HEK293 (cell line): ENCODE results near the gene KDM3B.

Experiments used
- KLF16 ChIP-seq: fragments of 450-650 bp; formaldehyde crosslinking; IDR thresholded peaks from 2 replicates; pipeline ENCODE4 v1.5.1; 2017; ENCODE audit warnings: missing biosample characterization, missing genetic modification characterization
- OSR2 ChIP-seq: fragments of 450-650 bp; formaldehyde crosslinking; IDR thresholded peaks from 2 replicates; pipeline ENCODE4 v1.5.1; 2016; ENCODE audit warnings: missing biosample characterization, missing genetic modification characterization
- PBX3 ChIP-seq: sonication (generic); formaldehyde crosslinking; IDR thresholded peaks from 2 replicates; pipeline ENCODE4 v1.8.1; 2022; ENCODE audit warnings: mild to moderate bottlenecking, moderate library complexity, missing genetic modification reagents
- SCRT1 ChIP-seq: fragments of 450-650 bp; formaldehyde crosslinking; IDR thresholded peaks from 2 replicates; pipeline ENCODE4 v1.5.1; 2016; ENCODE audit warnings: missing biosample characterization, missing genetic modification characterization, borderline replicate concordance
- SP2 ChIP-seq: fragments of 450-650 bp; formaldehyde crosslinking; IDR thresholded peaks from 2 replicates; pipeline ENCODE4 v1.5.1; 2016; ENCODE audit warnings: missing biosample characterization, missing genetic modification characterization
- SP3 ChIP-seq: fragments of 450-650 bp; formaldehyde crosslinking; IDR thresholded peaks from 2 replicates; pipeline ENCODE4 v1.5.1; 2016; ENCODE audit warnings: missing biosample characterization, missing genetic modification characterization
- TCF7L2 ChIP-seq: IDR thresholded peaks from 2 replicates; pipeline ENCODE4 v1.6.1; 2011; ENCODE audit warnings: low read depth, mild to moderate bottlenecking, inconsistent platforms, low read length, moderate library complexity, borderline replicate concordance
- ZNF10 ChIP-seq: fragments of 450-650 bp; formaldehyde crosslinking; IDR thresholded peaks from 2 replicates; pipeline ENCODE4 v1.5.1; 2017; ENCODE audit warnings: missing biosample characterization, missing genetic modification characterization
- ZNF114 ChIP-seq: fragments of 450-650 bp; formaldehyde crosslinking; IDR thresholded peaks from 2 replicates; pipeline ENCODE4 v1.5.0; 2017; ENCODE audit warnings: missing biosample characterization, missing genetic modification characterization
- ZNF148 ChIP-seq: fragments of 450-650 bp; formaldehyde crosslinking; IDR thresholded peaks from 2 replicates; pipeline ENCODE4 v1.5.0; 2017; ENCODE audit warnings: missing biosample characterization, missing genetic modification characterization, borderline replicate concordance
- ZNF175 ChIP-seq: fragments of 450-650 bp; formaldehyde crosslinking; IDR thresholded peaks from 2 replicates; pipeline ENCODE4 v1.5.1; 2016; ENCODE audit warnings: missing biosample characterization, missing genetic modification characterization
- ZNF416 ChIP-seq: fragments of 450-650 bp; formaldehyde crosslinking; IDR thresholded peaks from 2 replicates; pipeline ENCODE4 v1.5.1; 2016; ENCODE audit warnings: missing biosample characterization, missing genetic modification characterization
- ZNF423 ChIP-seq: fragments of 450-650 bp; formaldehyde crosslinking; IDR thresholded peaks from 2 replicates; pipeline ENCODE4 v1.5.1; 2016; ENCODE audit warnings: missing biosample characterization, missing genetic modification characterization
- ZNF544 ChIP-seq: fragments of 450-650 bp; formaldehyde crosslinking; IDR thresholded peaks from 2 replicates; pipeline ENCODE4 v1.5.0; 2017; ENCODE audit warnings: missing biosample characterization, missing genetic modification characterization
- ZNF548 ChIP-seq: fragments of 450-650 bp; formaldehyde crosslinking; IDR thresholded peaks from 2 replicates; pipeline ENCODE4 v1.5.1; 2016; ENCODE audit warnings: missing biosample characterization, missing genetic modification characterization
- ZNF561 ChIP-seq: fragments of 450-650 bp; IDR thresholded peaks from 2 replicates; pipeline ENCODE4 v1.5.1; 2018; ENCODE audit warnings: missing biosample characterization, missing genetic modification characterization, borderline replicate concordance
- ZNF571 ChIP-seq: fragments of 450-650 bp; formaldehyde crosslinking; IDR thresholded peaks from 2 replicates; pipeline ENCODE4 v1.5.0; 2017; ENCODE audit warnings: missing biosample characterization, missing genetic modification characterization
- ZNF658 ChIP-seq: fragments of 450-650 bp; formaldehyde crosslinking; IDR thresholded peaks from 2 replicates; pipeline ENCODE4; 2016; ENCODE audit warnings: missing biosample characterization, missing genetic modification characterization
- ZNF664 ChIP-seq: fragments of 450-650 bp; formaldehyde crosslinking; IDR thresholded peaks from 2 replicates; pipeline ENCODE4 v1.5.1; 2016; ENCODE audit warnings: missing biosample characterization, missing genetic modification characterization
- ZNF677 ChIP-seq: fragments of 450-650 bp; IDR thresholded peaks from 2 replicates; pipeline ENCODE4 v1.5.0; 2018; ENCODE audit warnings: missing biosample characterization, mild to moderate bottlenecking, missing genetic modification characterization, moderate library complexity
- ZSCAN30 ChIP-seq: fragments of 450-650 bp; IDR thresholded peaks from 2 replicates; pipeline ENCODE4 v1.5.1; 2018; ENCODE audit warnings: missing biosample characterization, mild to moderate bottlenecking, missing genetic modification characterization, moderate library complexity
- ZSCAN5A ChIP-seq: fragments of 450-650 bp; formaldehyde crosslinking; IDR thresholded peaks from 2 replicates; pipeline ENCODE4 v1.5.1; 2016; ENCODE audit warnings: missing biosample characterization, missing genetic modification characterization
- TF ChIP-seq, protein P1 (sequence below): fragments of 450-650 bp; formaldehyde crosslinking; IDR thresholded peaks from 2 replicates; pipeline ENCODE4 v1.5.1; 2016; ENCODE audit warnings: missing biosample characterization, missing genetic modification characterization, borderline replicate concordance
- TF ChIP-seq, protein P2 (sequence below): fragments of 450-650 bp; formaldehyde crosslinking; IDR thresholded peaks from 2 replicates; pipeline ENCODE4 v1.5.1; 2016; ENCODE audit warnings: missing biosample characterization, missing genetic modification characterization
- TF ChIP-seq, protein P3 (sequence below): fragments of 450-650 bp; formaldehyde crosslinking; IDR thresholded peaks from 2 replicates; pipeline ENCODE4 v1.5.1; 2016; ENCODE audit warnings: missing biosample characterization, missing genetic modification characterization

Gene KDM3B

DNA sequence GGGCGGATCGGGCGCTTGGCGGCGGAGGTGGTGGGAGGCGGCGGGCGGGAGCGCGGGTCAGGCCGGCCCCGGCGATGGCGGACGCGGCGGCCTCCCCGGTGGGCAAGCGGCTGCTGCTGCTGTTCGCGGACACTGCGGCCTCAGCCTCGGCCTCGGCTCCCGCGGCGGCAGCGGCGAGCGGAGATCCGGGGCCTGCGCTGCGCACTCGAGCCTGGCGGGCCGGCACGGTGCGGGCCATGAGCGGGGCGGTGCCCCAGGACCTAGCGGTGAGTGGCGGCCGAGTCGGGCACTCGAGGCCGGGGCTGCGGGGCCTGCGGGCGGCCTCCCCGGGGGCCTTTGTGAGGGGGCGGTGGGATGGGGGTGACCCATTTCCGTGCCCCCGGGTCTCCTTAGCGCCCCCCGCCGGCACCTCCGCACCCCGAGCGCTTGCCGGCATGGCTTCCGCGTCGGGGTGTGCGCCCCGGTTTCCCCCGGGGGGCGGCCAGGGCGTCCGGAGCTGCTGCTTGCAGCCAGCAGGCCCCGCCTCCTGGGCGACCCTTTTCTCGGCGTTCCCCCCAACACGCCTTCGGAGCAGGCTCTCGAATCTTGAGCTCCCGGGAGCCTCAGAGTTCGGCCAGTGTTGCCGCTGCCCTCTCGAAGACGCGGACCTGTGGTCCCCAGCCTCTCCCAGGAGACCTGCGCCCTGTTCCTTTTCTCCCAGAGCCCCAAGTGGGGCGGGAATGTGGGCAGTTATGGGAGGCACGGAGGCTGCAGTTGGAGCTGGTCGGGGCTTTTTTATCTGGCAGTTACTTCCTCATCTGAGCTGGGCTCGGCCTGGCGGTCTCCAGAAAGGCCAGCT lies 456 bp downstream of the KDM3B start (continued):
- TF ChIP-seq ZSCAN30 (tag by site-specific recombination) (peak; percentile 80), ZNF658 (tag by site-specific recombination) (no peak), TCF7L2 (no peak), SP3 (tag by site-specific recombination) (peak; percentile 62; the same call in 1 of the 2 replicates), PBX3 (CRISPR knock-in tag) (no peak), ZNF114 (tag by site-specific recombination) (no peak), ZNF571 (tag by site-specific recombination) (no peak), ZNF416 (no peak), ZNF175 (tag by site-specific recombination) (no peak), ZNF664 (tag by site-specific recombination) (no peak), ZSCAN5A (tag by site-specific recombination) (no peak), ZNF561 (tag by site-specific recombination) (0 out of 2 replicates have a peak, but pooled peaks have one; percentile 85), KLF16 (0 out of 2 replicates have a peak, but pooled peaks have one; percentile 65), ZNF423 (tag by site-specific recombination) (peak; percentile 65), OSR2 (no peak), SP2 (tag by site-specific recombination) (peak; percentile 58), ZNF548 (tag by site-specific recombination) (no peak), ZNF677 (no peak), ZNF148 (tag by site-specific recombination) (no peak), SCRT1 (tag by site-specific recombination) (no peak), ZNF544 (no peak), ZNF10 (tag by site-specific recombination) (no peak)
- TF ChIP-seq, protein P1, sequence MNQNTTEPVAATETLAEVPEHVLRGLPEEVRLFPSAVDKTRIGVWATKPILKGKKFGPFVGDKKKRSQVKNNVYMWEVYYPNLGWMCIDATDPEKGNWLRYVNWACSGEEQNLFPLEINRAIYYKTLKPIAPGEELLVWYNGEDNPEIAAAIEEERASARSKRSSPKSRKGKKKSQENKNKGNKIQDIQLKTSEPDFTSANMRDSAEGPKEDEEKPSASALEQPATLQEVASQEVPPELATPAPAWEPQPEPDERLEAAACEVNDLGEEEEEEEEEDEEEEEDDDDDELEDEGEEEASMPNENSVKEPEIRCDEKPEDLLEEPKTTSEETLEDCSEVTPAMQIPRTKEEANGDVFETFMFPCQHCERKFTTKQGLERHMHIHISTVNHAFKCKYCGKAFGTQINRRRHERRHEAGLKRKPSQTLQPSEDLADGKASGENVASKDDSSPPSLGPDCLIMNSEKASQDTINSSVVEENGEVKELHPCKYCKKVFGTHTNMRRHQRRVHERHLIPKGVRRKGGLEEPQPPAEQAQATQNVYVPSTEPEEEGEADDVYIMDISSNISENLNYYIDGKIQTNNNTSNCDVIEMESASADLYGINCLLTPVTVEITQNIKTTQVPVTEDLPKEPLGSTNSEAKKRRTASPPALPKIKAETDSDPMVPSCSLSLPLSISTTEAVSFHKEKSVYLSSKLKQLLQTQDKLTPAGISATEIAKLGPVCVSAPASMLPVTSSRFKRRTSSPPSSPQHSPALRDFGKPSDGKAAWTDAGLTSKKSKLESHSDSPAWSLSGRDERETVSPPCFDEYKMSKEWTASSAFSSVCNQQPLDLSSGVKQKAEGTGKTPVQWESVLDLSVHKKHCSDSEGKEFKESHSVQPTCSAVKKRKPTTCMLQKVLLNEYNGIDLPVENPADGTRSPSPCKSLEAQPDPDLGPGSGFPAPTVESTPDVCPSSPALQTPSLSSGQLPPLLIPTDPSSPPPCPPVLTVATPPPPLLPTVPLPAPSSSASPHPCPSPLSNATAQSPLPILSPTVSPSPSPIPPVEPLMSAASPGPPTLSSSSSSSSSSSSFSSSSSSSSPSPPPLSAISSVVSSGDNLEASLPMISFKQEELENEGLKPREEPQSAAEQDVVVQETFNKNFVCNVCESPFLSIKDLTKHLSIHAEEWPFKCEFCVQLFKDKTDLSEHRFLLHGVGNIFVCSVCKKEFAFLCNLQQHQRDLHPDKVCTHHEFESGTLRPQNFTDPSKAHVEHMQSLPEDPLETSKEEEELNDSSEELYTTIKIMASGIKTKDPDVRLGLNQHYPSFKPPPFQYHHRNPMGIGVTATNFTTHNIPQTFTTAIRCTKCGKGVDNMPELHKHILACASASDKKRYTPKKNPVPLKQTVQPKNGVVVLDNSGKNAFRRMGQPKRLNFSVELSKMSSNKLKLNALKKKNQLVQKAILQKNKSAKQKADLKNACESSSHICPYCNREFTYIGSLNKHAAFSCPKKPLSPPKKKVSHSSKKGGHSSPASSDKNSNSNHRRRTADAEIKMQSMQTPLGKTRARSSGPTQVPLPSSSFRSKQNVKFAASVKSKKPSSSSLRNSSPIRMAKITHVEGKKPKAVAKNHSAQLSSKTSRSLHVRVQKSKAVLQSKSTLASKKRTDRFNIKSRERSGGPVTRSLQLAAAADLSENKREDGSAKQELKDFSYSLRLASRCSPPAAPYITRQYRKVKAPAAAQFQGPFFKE (tag by site-specific recombination) = no peak
- TF ChIP-seq, protein P2, sequence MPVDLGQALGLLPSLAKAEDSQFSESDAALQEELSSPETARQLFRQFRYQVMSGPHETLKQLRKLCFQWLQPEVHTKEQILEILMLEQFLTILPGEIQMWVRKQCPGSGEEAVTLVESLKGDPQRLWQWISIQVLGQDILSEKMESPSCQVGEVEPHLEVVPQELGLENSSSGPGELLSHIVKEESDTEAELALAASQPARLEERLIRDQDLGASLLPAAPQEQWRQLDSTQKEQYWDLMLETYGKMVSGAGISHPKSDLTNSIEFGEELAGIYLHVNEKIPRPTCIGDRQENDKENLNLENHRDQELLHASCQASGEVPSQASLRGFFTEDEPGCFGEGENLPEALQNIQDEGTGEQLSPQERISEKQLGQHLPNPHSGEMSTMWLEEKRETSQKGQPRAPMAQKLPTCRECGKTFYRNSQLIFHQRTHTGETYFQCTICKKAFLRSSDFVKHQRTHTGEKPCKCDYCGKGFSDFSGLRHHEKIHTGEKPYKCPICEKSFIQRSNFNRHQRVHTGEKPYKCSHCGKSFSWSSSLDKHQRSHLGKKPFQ (tag by site-specific recombination) = no peak
- TF ChIP-seq, protein P3, sequence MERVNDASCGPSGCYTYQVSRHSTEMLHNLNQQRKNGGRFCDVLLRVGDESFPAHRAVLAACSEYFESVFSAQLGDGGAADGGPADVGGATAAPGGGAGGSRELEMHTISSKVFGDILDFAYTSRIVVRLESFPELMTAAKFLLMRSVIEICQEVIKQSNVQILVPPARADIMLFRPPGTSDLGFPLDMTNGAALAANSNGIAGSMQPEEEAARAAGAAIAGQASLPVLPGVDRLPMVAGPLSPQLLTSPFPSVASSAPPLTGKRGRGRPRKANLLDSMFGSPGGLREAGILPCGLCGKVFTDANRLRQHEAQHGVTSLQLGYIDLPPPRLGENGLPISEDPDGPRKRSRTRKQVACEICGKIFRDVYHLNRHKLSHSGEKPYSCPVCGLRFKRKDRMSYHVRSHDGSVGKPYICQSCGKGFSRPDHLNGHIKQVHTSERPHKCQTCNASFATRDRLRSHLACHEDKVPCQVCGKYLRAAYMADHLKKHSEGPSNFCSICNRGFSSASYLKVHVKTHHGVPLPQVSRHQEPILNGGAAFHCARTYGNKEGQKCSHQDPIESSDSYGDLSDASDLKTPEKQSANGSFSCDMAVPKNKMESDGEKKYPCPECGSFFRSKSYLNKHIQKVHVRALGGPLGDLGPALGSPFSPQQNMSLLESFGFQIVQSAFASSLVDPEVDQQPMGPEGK (tag by site-specific recombination) = peak; percentile 94
